ENCODE results near the gene SLC16A1.

Gene SLC16A1

DNA sequence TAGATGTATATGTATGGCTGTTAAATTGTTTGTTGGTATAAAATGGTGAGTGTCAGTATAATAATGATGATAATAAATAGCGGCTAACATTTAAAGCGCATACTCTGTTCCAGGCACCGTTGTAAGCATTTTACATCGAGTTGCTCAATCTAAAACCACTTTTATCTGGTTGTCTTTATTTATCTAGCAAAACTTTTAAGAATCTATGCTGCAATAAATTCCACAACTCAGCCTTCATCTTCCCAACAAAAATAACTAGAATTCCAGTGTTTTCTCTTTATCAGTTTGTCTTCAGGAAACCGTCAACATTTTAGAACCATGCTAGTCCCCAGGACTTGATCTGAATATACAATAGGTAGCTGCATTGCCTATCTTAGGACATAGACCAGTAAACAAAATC lies 19.3 kb upstream of the SLC16A1 start:
- H3K4me1 ChIP-seq, result no peaks in the 10 kb centered on the region
- peaks cover 10% of the 10 kb centered on the region for H3K36me3 ChIP-seq

DNA sequence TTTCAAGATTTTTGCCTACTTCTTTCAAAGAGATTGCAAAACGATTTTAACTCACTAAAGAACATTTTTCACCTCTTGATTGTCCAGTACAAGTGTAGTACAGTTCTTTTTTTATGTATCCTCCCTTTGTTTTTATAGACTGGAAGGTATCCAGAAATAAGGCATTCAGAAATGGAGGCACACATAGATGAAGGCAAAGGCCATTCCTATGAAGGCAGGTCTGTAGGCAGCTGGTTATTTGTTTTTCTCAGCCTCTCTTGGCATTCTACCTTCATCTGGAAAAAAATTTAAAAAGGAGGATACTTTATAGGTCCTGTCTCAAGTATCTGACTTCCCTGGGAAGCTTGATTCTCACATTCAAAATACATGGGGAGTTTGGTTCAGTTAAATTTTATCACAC lies 18.6 kb upstream of the SLC16A1 start:
- Histone ChIP-seq H3K27me3 (no peaks in the 10 kb centered on the region), H3K4me1 (no peaks in the 10 kb centered on the region), H3K9me3 (no peaks in the 10 kb centered on the region), H3K4me3 (ENCODE audit: low read depth, low read length) (no peak overlapping the region), H3K36me3 (peaks cover 7% of the 10 kb centered on the region)
- no peak for DNase-seq
- TF ChIP-seq, protein P1, sequence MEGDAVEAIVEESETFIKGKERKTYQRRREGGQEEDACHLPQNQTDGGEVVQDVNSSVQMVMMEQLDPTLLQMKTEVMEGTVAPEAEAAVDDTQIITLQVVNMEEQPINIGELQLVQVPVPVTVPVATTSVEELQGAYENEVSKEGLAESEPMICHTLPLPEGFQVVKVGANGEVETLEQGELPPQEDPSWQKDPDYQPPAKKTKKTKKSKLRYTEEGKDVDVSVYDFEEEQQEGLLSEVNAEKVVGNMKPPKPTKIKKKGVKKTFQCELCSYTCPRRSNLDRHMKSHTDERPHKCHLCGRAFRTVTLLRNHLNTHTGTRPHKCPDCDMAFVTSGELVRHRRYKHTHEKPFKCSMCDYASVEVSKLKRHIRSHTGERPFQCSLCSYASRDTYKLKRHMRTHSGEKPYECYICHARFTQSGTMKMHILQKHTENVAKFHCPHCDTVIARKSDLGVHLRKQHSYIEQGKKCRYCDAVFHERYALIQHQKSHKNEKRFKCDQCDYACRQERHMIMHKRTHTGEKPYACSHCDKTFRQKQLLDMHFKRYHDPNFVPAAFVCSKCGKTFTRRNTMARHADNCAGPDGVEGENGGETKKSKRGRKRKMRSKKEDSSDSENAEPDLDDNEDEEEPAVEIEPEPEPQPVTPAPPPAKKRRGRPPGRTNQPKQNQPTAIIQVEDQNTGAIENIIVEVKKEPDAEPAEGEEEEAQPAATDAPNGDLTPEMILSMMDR (IDR thresholded peaks at IDR 0.05; ENCODE audit: low read depth, low read length), result no peak

More for the DNA sequence above, 19.3 kb upstream of the SLC16A1 start:
- Histone ChIP-seq H3K9me3 (no peaks in the 10 kb centered on the region), H3K4me3 (ENCODE audit: low read depth, low read length) (no peak overlapping the region), H3K27me3 (no peaks in the 10 kb centered on the region)
- TF ChIP-seq, protein P1 (IDR thresholded peaks at IDR 0.05; ENCODE audit: low read depth, low read length), result no peak
- DNase-seq, result no peak

GRCh38 chr1:112973788-112974187 lies 17.8 kb upstream of the SLC16A1 start:
- H3K27me3 ChIP-seq, result no peaks in the 10 kb centered on the region
- no peak for DNase-seq
- no peaks in the 10 kb centered on the region for H3K4me1 ChIP-seq
- no peak overlapping the region for H3K4me3 ChIP-seq (ENCODE audit: low read depth, low read length)
- H3K9me3 ChIP-seq, result no peaks in the 10 kb centered on the region
- peaks cover 7% of the 10 kb centered on the region for H3K36me3 ChIP-seq
- TF ChIP-seq, protein P1 (IDR thresholded peaks at IDR 0.05; ENCODE audit: low read depth, low read length), result no peak

GRCh38 chr1:112971006-112971405 lies 15.0 kb upstream of the SLC16A1 start:
- Histone ChIP-seq H3K36me3 (peaks cover 24% of the 10 kb centered on the region), H3K4me1 (no peaks in the 10 kb centered on the region), H3K9me3 (no peaks in the 10 kb centered on the region), H3K4me3 (ENCODE audit: low read depth, low read length) (no peak overlapping the region), H3K27me3 (no peaks in the 10 kb centered on the region)
- TF ChIP-seq, protein P1 (IDR thresholded peaks at IDR 0.05; ENCODE audit: low read depth, low read length), result no peak
- DNase-seq, result no peak

GRCh38 chr1:112964347-112964746 lies 8.4 kb upstream of the SLC16A1 start:
- no peak overlapping the region for H3K4me3 ChIP-seq (ENCODE audit: low read depth, low read length)
- H3K9me3 ChIP-seq, result no peaks in the 10 kb centered on the region
- no peaks in the 10 kb centered on the region for H3K27me3 ChIP-seq
- H3K36me3 ChIP-seq, result peaks cover 56% of the 10 kb centered on the region
- H3K4me1 ChIP-seq, result no peaks in the 10 kb centered on the region
- TF ChIP-seq, protein P1 (IDR thresholded peaks at IDR 0.05; ENCODE audit: low read depth, low read length), result no peak
- DNase-seq, result no peak

DNA sequence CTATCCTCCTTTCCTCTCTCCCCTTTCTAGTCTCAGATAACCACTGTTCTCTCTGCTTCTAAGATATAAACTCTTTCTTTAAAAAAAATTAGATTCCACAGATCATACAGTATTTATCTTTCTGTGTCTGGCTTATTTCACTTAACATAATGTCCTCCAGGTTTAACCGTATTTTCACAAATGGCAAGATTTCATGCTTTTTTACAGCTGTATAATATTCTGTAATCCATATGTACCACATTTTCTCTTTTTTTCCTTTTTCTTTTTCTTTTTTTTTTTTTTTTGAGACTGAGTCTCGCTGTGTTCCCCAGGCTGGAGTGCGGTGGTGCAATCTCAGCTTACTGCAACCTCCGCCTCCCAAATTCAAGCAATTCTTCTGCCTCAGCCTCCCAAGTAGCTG lies 5.1 kb upstream of the SLC16A1 start:
- peaks cover 36% of the 10 kb centered on the region for H3K36me3 ChIP-seq
- TF ChIP-seq, protein P1 (IDR thresholded peaks at IDR 0.05; ENCODE audit: low read depth, low read length), result no peak
- H3K4me3 ChIP-seq (ENCODE audit: low read depth, low read length), result no peak overlapping the region
- no peaks in the 10 kb centered on the region for H3K27me3 ChIP-seq
- DNase-seq, result no peak
- no peaks in the 10 kb centered on the region for H3K4me1 ChIP-seq
- H3K9me3 ChIP-seq, result no peaks in the 10 kb centered on the region

Data from BE2C (cell line).